ENCODE measurements around the gene RASSF3. TPM values are rescaled to one million over a fixed set of nuclear protein-coding genes. Genes with fewer than 3 reads are reported as not detected.

RASSF3 gene
- total and polyA plus RNA-seq, 4 donors: 26.7 to 60.9 (median 33.5) TPM

DNA sequence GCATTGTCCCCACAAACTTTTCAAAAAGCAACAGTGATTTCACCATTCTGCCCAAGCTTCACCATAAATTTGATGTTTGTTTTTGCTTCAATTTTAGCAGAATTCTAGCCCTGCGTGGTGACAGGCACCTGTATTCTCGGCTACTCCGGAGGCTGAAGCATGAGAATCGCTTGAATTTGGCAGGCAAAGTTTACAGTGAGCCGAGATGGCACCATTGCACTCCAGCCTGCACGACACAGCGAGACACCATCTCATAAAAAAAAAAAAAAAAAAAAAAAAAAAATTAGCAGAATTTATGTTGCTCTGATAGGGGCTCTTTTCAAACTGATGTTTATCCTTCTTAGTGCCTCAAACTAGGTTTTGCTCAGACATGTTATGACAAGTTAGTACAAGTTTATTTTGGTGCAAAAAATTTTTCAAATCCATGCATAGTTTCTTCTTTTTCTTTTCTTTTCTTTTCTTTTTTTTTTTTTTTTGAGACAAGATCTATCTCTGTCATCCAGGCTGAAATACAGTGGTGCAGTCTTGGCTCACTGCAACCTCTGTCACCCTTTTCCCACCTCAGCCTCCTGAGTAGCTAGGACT is 24.3 kb downstream of the RASSF3 start:
- Histone ChIP-seq H3K4me1 (ENCODE audit: control insufficient read depth in 5 of 5, insufficient read depth in 5 of 5, low read length in 5 of 5) (peaks cover 0 to 15% (median 10%) of the 10 kb centered on the region in 5 donors), H3K9me3 (ENCODE audit: control insufficient read depth in 4 of 4, insufficient read depth in 3 of 4, low read length in 3 of 4) (no peaks in the 10 kb centered on the region), H3K4me3 (no peak overlapping the region), H3K36me3 (ENCODE audit: control insufficient read depth in 4 of 4, insufficient read depth in 4 of 4, low read length in 4 of 4) (peaks cover 0 to 5% (median 2%) of the 10 kb centered on the region in 4 donors), H3K9ac (ENCODE audit: insufficient read depth in 1 of 2, low read length in 2 of 2) (no peak overlapping the region), H3K27ac (ENCODE audit: low read depth in 1 of 2, low read length in 1 of 2) (peak overlapping the region in 1 of 2 donors; percentile 4), H3K27me3 (ENCODE audit: control insufficient read depth in 3 of 3, insufficient read depth in 3 of 3, low read length in 2 of 3) (no peaks in the 10 kb centered on the region)
- TF ChIP-seq, protein P1, sequence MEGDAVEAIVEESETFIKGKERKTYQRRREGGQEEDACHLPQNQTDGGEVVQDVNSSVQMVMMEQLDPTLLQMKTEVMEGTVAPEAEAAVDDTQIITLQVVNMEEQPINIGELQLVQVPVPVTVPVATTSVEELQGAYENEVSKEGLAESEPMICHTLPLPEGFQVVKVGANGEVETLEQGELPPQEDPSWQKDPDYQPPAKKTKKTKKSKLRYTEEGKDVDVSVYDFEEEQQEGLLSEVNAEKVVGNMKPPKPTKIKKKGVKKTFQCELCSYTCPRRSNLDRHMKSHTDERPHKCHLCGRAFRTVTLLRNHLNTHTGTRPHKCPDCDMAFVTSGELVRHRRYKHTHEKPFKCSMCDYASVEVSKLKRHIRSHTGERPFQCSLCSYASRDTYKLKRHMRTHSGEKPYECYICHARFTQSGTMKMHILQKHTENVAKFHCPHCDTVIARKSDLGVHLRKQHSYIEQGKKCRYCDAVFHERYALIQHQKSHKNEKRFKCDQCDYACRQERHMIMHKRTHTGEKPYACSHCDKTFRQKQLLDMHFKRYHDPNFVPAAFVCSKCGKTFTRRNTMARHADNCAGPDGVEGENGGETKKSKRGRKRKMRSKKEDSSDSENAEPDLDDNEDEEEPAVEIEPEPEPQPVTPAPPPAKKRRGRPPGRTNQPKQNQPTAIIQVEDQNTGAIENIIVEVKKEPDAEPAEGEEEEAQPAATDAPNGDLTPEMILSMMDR (IDR thresholded peaks at IDR 0.05; ENCODE audit: control extremely low read depth, extremely low read depth): no peak
- DNase-seq (no peak), ATAC-seq (ENCODE audit: insufficient read depth, low FRiP score) (no peak)
- WGBS, 2 donors: 88 to 90% methylated on average over 7 of the region's 7 CpGs

DNA sequence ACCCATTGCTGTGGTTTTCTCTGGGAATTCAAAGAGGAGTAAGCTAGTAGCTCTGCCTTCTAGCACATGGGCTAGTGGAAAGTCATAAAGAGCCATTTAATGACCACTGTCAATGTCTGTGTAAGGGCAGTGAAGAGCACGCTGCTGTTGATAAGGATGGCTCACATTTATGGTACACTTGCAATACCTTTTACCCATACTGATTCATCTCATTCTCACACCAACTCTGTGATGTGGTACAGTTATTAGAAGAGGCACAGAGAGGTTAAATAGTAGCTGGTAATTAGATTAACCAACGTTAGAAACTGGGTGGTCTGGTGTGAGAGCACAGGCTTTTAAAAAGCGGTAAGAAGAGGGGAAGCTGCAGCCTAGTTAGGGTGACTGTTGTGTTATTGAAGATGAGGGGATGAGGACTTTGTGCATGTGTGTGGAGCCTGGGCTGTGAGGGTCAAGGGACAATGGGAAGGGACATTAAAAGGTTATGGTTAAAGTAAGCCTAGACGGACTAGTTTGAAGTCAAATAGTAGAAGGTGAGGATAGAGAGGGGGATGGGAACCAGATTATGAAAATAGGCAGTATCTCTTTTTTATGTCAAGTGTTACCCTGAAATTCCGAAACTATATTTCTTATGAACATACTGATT is 25.2 kb downstream of the RASSF3 start:
- Histone ChIP-seq H3K27me3 (ENCODE audit: control insufficient read depth in 3 of 3, insufficient read depth in 3 of 3, low read length in 2 of 3) (no peaks in the 10 kb centered on the region), H3K27ac (ENCODE audit: low read depth in 1 of 2, low read length in 1 of 2) (no peak overlapping the region), H3K4me3 (no peak overlapping the region), H3K4me1 (ENCODE audit: control insufficient read depth in 5 of 5, insufficient read depth in 5 of 5, low read length in 5 of 5) (peaks cover 0 to 18% (median 10%) of the 10 kb centered on the region in 5 donors), H3K9me3 (ENCODE audit: control insufficient read depth in 4 of 4, insufficient read depth in 3 of 4, low read length in 3 of 4) (no peaks in the 10 kb centered on the region), H3K36me3 (ENCODE audit: control insufficient read depth in 4 of 4, insufficient read depth in 4 of 4, low read length in 4 of 4) (peaks cover 0 to 5% (median 0%) of the 10 kb centered on the region in 4 donors), H3K9ac (ENCODE audit: insufficient read depth in 1 of 2, low read length in 2 of 2) (no peak overlapping the region)
- no peak for ATAC-seq (ENCODE audit: insufficient read depth, low FRiP score)
- 81 to 86% methylated on average over 5 of the region's 5 CpGs for WGBS, 2 donors
- DNase-seq: no peak
- TF ChIP-seq, protein P1 (IDR thresholded peaks at IDR 0.05; ENCODE audit: control extremely low read depth, extremely low read depth): no peak

- no peaks in the 10 kb centered on the region for H3K27me3 ChIP-seq (ENCODE audit: control insufficient read depth in 3 of 3, insufficient read depth in 3 of 3, low read length in 2 of 3)
- no peak for DNase-seq
- 83 to 90% methylated on average over 2 of the region's 2 CpGs for WGBS, 2 donors
- H3K36me3 ChIP-seq (ENCODE audit: control insufficient read depth in 4 of 4, insufficient read depth in 4 of 4, low read length in 4 of 4): peaks cover 0 to 2% (median 0%) of the 10 kb centered on the region in 4 donors
- no peak overlapping the region for H3K4me3 ChIP-seq
- no peak for ATAC-seq (ENCODE audit: insufficient read depth, low FRiP score)
- peaks cover 0 to 18% (median 9%) of the 10 kb centered on the region in 5 donors for H3K4me1 ChIP-seq (ENCODE audit: control insufficient read depth in 5 of 5, insufficient read depth in 5 of 5, low read length in 5 of 5)
- no peak overlapping the region for H3K9ac ChIP-seq (ENCODE audit: insufficient read depth in 1 of 2, low read length in 2 of 2)
- no peaks in the 10 kb centered on the region for H3K9me3 ChIP-seq (ENCODE audit: control insufficient read depth in 4 of 4, insufficient read depth in 3 of 4, low read length in 3 of 4)
- H3K27ac ChIP-seq (ENCODE audit: low read depth in 1 of 2, low read length in 1 of 2): no peak overlapping the region
- TF ChIP-seq, protein P1 (IDR thresholded peaks at IDR 0.05; ENCODE audit: control extremely low read depth, extremely low read depth): no peak
These were observed 26.6 kb downstream of the RASSF3 start for GRCh38 chr12:64636856-64637255.

Measured in lung (tissue), 12 donors.